Measurements from ENCODE around the gene ZMIZ1.

ZMIZ1 gene

GRCh38 chr10:79099898-79100448 lies 31.2 kb downstream of the ZMIZ1 start:
- Mint-ChIP-seq H3K36me3 (ENCODE audit: insufficient read depth) (peaks cover 5% of the 10 kb centered on the region), H3K27ac (ENCODE audit: low read depth) (no peak overlapping the region), H3K27me3 (no peaks in the 10 kb centered on the region), H3K4me1 (peaks cover 39% of the 10 kb centered on the region), H3K4me3 (no peak overlapping the region), H3K9me3 (no peaks in the 10 kb centered on the region)
- ATAC-seq (replicated peaks; ENCODE audit: extremely low read depth, poor library complexity, severe bottlenecking) (no peak), DNase-seq (ENCODE audit: low spot score in 2 of 2) (no peak)

DNA sequence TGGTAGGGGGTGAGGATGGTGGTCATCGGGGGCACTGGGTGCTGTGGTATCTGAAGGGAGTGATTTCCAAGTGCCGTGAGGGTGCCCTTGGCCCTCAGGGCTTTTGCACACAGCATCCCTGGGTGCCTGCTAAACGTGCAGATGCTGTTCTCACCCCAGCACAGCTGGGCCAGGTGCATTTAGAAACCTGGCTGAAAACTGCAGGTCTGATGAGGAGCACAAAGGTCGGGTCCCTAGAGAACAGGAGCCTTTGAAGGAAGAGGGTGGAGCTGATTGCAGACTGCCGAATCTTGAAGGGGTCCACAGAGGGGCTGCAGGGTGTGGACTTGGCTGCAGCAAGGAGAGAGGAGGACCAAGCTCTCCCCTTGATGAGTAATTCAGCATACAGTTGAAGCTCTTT lies 32.0 kb downstream of the ZMIZ1 start:
- DNase-seq (ENCODE audit: low spot score in 2 of 2) (no peak), ATAC-seq (replicated peaks; ENCODE audit: extremely low read depth, poor library complexity, severe bottlenecking) (no peak)
- no peak overlapping the region for H3K4me3 Mint-ChIP-seq
- peaks cover 5% of the 10 kb centered on the region for H3K36me3 Mint-ChIP-seq (ENCODE audit: insufficient read depth)
- peak overlapping the region; percentile 33 for H3K27ac Mint-ChIP-seq (ENCODE audit: low read depth)
- H3K9me3 Mint-ChIP-seq: no peaks in the 10 kb centered on the region
- peaks cover 39% of the 10 kb centered on the region for H3K4me1 Mint-ChIP-seq
- no peaks in the 10 kb centered on the region for H3K27me3 Mint-ChIP-seq

GRCh38 chr10:79101560-79102497 lies 33.1 kb downstream of the ZMIZ1 start:
- Mint-ChIP-seq H3K27ac (ENCODE audit: low read depth) (no peak overlapping the region), H3K9me3 (no peaks in the 10 kb centered on the region), H3K36me3 (ENCODE audit: insufficient read depth) (peaks cover 3% of the 10 kb centered on the region), H3K4me3 (no peak overlapping the region), H3K27me3 (no peaks in the 10 kb centered on the region), H3K4me1 (peaks cover 45% of the 10 kb centered on the region)
- no peak for DNase-seq (ENCODE audit: low spot score in 2 of 2)
- no peak for ATAC-seq (replicated peaks; ENCODE audit: extremely low read depth, poor library complexity, severe bottlenecking)

- ATAC-seq (replicated peaks; ENCODE audit: extremely low read depth, poor library complexity, severe bottlenecking): no peak
- Mint-ChIP-seq H3K27ac (ENCODE audit: low read depth) (no peak overlapping the region), H3K4me1 (peaks cover 45% of the 10 kb centered on the region), H3K4me3 (no peak overlapping the region), H3K9me3 (no peaks in the 10 kb centered on the region), H3K27me3 (no peaks in the 10 kb centered on the region), H3K36me3 (ENCODE audit: insufficient read depth) (peaks cover 5% of the 10 kb centered on the region)
- no peak for DNase-seq (ENCODE audit: low spot score in 2 of 2)
Measured at GRCh38 chr10:79102498-79102874, 33.7 kb downstream of the ZMIZ1 start.

GRCh38 chr10:79103129-79103528 lies 34.4 kb downstream of the ZMIZ1 start:
- H3K36me3 Mint-ChIP-seq (ENCODE audit: insufficient read depth): peaks cover 5% of the 10 kb centered on the region

GRCh38 chr10:79103585-79103984 lies 34.8 kb downstream of the ZMIZ1 start:
- Mint-ChIP-seq H3K27me3 (no peaks in the 10 kb centered on the region), H3K9me3 (no peaks in the 10 kb centered on the region), H3K27ac (ENCODE audit: low read depth) (no peak overlapping the region), H3K36me3 (ENCODE audit: insufficient read depth) (peaks cover 5% of the 10 kb centered on the region), H3K4me1 (peaks cover 45% of the 10 kb centered on the region), H3K4me3 (no peak overlapping the region)
- DNase-seq (ENCODE audit: low spot score in 2 of 2) (no peak), ATAC-seq (replicated peaks; ENCODE audit: extremely low read depth, poor library complexity, severe bottlenecking) (no peak)

More at GRCh38 chr10:79103129-79103528, 34.4 kb downstream of the ZMIZ1 start:
- Mint-ChIP-seq H3K4me3 (no peak overlapping the region), H3K9me3 (no peaks in the 10 kb centered on the region), H3K27me3 (no peaks in the 10 kb centered on the region), H3K27ac (ENCODE audit: low read depth) (no peak overlapping the region), H3K4me1 (peaks cover 45% of the 10 kb centered on the region)
- ATAC-seq (replicated peaks; ENCODE audit: extremely low read depth, poor library complexity, severe bottlenecking) (no peak), DNase-seq (ENCODE audit: low spot score in 2 of 2) (no peak)

DNA sequence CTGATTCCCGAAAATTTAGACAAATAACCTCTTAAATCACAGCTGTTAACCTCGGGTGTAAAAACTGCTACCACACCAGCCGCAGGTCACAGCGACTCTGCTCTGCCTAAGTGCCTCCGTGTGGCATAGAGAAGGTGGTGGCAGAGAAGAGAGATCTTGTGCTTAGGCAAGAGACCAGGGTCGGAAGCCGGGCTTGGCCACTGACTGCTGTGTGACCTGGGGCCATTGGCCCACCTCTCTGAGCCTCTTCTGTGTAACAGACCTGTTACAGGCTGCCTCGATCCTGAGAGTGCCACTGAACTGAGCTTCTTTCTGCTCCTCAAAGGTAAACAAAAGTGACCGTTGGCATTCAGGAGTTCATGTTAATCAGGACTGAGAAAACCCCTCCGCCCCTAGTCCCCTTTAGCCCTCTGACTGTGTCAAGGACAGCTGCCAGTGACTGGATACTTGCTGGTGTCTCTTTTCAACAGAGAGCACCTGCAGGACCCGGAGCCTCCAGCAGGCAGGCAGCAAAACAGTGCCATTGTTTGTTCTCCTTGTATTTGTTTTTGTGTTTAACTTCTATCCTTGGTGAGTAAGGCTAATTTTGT lies 36.5 kb downstream of the ZMIZ1 start:
- no peaks in the 10 kb centered on the region for H3K9me3 Mint-ChIP-seq
- ATAC-seq (replicated peaks; ENCODE audit: extremely low read depth, poor library complexity, severe bottlenecking) (no peak), DNase-seq (ENCODE audit: low spot score in 2 of 2) (no peak)
- H3K4me3 Mint-ChIP-seq: no peak overlapping the region
- no peaks in the 10 kb centered on the region for H3K27me3 Mint-ChIP-seq
- H3K27ac Mint-ChIP-seq (ENCODE audit: low read depth): no peak overlapping the region
- H3K4me1 Mint-ChIP-seq: peaks cover 41% of the 10 kb centered on the region
- H3K36me3 Mint-ChIP-seq (ENCODE audit: insufficient read depth): peaks cover 4% of the 10 kb centered on the region

GRCh38 chr10:79105818-79106217 lies 37.1 kb downstream of the ZMIZ1 start:
- no peak for DNase-seq (ENCODE audit: low spot score in 2 of 2)
- ATAC-seq (replicated peaks; ENCODE audit: extremely low read depth, poor library complexity, severe bottlenecking): no peak
- no peak overlapping the region for H3K4me3 Mint-ChIP-seq
- H3K27me3 Mint-ChIP-seq: no peaks in the 10 kb centered on the region
- H3K4me1 Mint-ChIP-seq: peaks cover 36% of the 10 kb centered on the region
- H3K27ac Mint-ChIP-seq (ENCODE audit: low read depth): no peak overlapping the region
- H3K36me3 Mint-ChIP-seq (ENCODE audit: insufficient read depth): peaks cover 3% of the 10 kb centered on the region
- no peaks in the 10 kb centered on the region for H3K9me3 Mint-ChIP-seq

DNA sequence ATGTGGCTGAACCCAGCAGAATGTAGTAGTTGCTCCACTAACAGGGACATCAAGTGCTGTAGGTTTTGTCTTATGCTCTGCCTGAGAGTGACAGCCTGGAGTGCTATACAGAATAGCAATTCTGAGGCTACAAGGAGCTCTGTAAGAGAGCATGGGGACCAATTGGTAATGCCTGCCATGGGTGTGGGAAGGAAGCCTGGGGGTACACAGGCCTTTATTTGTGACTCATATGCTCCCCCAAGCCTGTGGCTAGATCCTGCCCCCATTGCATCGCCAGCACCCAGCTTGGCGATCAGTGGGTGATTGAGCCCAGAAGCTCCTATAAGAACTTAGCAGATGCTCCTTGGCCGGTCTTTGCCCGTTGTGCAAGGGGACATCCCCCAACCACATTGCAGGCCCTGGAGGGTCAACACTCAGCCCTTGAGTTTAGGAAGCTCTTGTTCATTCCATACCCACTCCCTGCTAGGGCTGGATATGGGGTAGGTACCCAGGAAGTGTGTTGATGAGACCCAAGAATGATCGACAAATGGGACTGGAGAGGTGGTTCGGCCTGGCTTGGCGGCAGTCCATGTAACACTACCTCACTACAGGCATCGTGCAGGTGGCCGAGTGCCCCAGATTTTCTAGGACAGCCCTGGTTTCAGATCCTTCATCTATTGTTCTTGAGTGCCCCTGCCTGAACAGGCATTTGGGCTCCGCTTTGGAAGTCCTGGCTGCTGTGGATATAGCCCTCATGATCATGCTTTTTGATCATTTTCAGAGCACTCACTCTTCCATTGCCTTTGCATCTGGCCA lies 37.7 kb downstream of the ZMIZ1 start:
- Mint-ChIP-seq H3K9me3 (no peaks in the 10 kb centered on the region), H3K36me3 (ENCODE audit: insufficient read depth) (peaks cover 2% of the 10 kb centered on the region)

GRCh38 chr10:79107736-79108264 lies 39.0 kb downstream of the ZMIZ1 start:
- H3K9me3 Mint-ChIP-seq: no peaks in the 10 kb centered on the region
- H3K4me1 Mint-ChIP-seq: peaks cover 20% of the 10 kb centered on the region
- DNase-seq (ENCODE audit: low spot score in 2 of 2) (no peak), ATAC-seq (replicated peaks; ENCODE audit: extremely low read depth, poor library complexity, severe bottlenecking) (no peak)
- H3K4me3 Mint-ChIP-seq: no peak overlapping the region
- H3K27ac Mint-ChIP-seq (ENCODE audit: low read depth): no peak overlapping the region
- no peaks in the 10 kb centered on the region for H3K27me3 Mint-ChIP-seq
- H3K36me3 Mint-ChIP-seq (ENCODE audit: insufficient read depth): peaks cover 2% of the 10 kb centered on the region

More for the DNA sequence above, 37.7 kb downstream of the ZMIZ1 start:
- Mint-ChIP-seq H3K4me3 (no peak overlapping the region), H3K4me1 (peaks cover 32% of the 10 kb centered on the region), H3K27me3 (no peaks in the 10 kb centered on the region), H3K27ac (ENCODE audit: low read depth) (no peak overlapping the region)
- DNase-seq (ENCODE audit: low spot score in 2 of 2): no peak
- no peak for ATAC-seq (replicated peaks; ENCODE audit: extremely low read depth, poor library complexity, severe bottlenecking)

- Mint-ChIP-seq H3K9me3 (no peaks in the 10 kb centered on the region), H3K4me1 (peaks cover 15% of the 10 kb centered on the region), H3K4me3 (no peak overlapping the region), H3K36me3 (ENCODE audit: insufficient read depth) (peaks cover 3% of the 10 kb centered on the region), H3K27me3 (no peaks in the 10 kb centered on the region), H3K27ac (ENCODE audit: low read depth) (peak overlapping the region; percentile 7)
- ATAC-seq (replicated peaks; ENCODE audit: extremely low read depth, poor library complexity, severe bottlenecking) (no peak), DNase-seq (ENCODE audit: low spot score in 2 of 2) (no peak)
Measured at GRCh38 chr10:79108728-79109127, 40.0 kb downstream of the ZMIZ1 start.

GRCh38 chr10:79111427-79111826 lies 42.7 kb downstream of the ZMIZ1 start:
- peaks cover 4% of the 10 kb centered on the region for H3K36me3 Mint-ChIP-seq (ENCODE audit: insufficient read depth)
- ATAC-seq (replicated peaks; ENCODE audit: extremely low read depth, poor library complexity, severe bottlenecking) (no peak), DNase-seq (ENCODE audit: low spot score in 2 of 2) (no peak)
- H3K9me3 Mint-ChIP-seq: no peaks in the 10 kb centered on the region
- peaks cover 29% of the 10 kb centered on the region for H3K4me1 Mint-ChIP-seq
- no peaks in the 10 kb centered on the region for H3K27me3 Mint-ChIP-seq
- peak overlapping the region; percentile 44 for H3K27ac Mint-ChIP-seq (ENCODE audit: low read depth)
- H3K4me3 Mint-ChIP-seq: no peak overlapping the region
